ENCODE data around the gene CLPTM1L. TPM values are rescaled to one million over a fixed set of nuclear protein-coding genes. Genes with fewer than 3 reads are reported as not detected.

The CLPTM1L gene
- total and polyA plus RNA-seq, 2 donors (not counting 1 experiment from before 2014, with no cell fraction given), result 78.4 to 99.9 TPM

DNA sequence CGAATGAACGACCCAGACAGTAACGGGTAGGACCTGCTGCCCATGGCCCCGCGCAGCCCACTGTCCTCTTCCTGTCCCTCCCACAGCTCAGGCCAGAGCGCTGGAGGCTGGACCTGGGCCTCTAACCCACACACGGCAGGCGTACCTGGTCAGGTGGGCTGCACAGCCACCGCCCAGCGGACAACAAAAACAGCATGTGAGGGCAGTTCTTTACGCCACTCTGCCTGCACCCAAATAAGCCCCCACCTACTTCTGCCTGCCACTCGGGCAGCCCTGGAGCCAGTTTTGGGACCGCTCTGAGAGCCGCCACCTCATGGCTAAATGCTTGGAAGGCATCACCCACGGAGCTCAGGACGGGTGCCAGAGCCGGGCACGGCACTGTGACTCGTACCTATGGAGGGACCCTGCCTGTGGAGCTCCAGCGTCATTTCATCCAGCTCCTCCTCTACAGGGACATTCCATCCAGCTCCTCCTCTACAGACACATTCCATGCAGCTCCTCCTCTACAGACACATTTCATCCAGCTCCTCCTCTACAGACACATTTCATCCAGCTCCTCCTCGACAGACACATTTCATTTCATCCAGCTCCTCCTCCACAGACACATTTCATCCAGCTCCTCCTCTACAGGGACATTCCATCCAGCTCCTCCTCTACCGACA lies 18.9 kb downstream of the CLPTM1L start:
- H3K36me3 ChIP-seq (replicated peaks in 1 of 2; ENCODE audit: control extremely low read depth in 1 of 2, control insufficient read depth in 1 of 2, extremely low read depth in 1 of 2, insufficient read depth in 2 of 2, low read length in 1 of 2), result peaks cover 0 to 66% of the 10 kb centered on the region in 2 experiments

More for the DNA sequence above, 18.9 kb downstream of the CLPTM1L start:
- intact Hi-C loops (cut with micrococcal nuclease), result no loop called here
- Histone ChIP-seq H3K27me3 (replicated peaks in 1 of 4; ENCODE audit: control extremely low read depth in 1 of 4, control insufficient read depth in 3 of 4, insufficient read depth in 4 of 4, low read length in 3 of 4) (no peaks in the 10 kb centered on the region), H3K9me3 (ENCODE audit: control extremely low read depth in 1 of 3, control insufficient read depth in 2 of 3, insufficient read depth in 1 of 3, low read length in 2 of 3) (no peaks in the 10 kb centered on the region), H3K9ac (ENCODE audit: low read length) (no peak overlapping the region), H3K4me3 (ENCODE audit: control extremely low read depth in 1 of 5, extremely low read depth in 1 of 5, insufficient read depth in 1 of 5, low read depth in 2 of 5, low read length in 4 of 5) (no peak overlapping the region), H4K20me1 (ENCODE audit: control insufficient read depth, insufficient read depth, low read length, poor library complexity, severe bottlenecking) (peaks cover 19% of the 10 kb centered on the region), H3K4me1 (ENCODE audit: control insufficient read depth in 2 of 2, insufficient read depth in 2 of 2, low read length in 2 of 2) (no peaks in the 10 kb centered on the region), H3K79me2 (ENCODE audit: control insufficient read depth, insufficient read depth, low read length) (peaks cover 21% of the 10 kb centered on the region), H3K4me2 (replicated peaks; ENCODE audit: low read depth, low read length, poor library complexity, severe bottlenecking) (no peak overlapping the region), H3K27ac (ENCODE audit: low read length in 2 of 2) (no peak overlapping the region), H2AFZ (ENCODE audit: insufficient read depth, low read depth, low read length, poor library complexity, severe bottlenecking) (no peak overlapping the region)
- CTCF ChIA-PET, result no interaction called here
- POLR2A ChIA-PET, result no interaction called here
- WGBS (ENCODE audit: insufficient coverage), result 94% methylated on average over 22 of the region's 22 CpGs
- Mint-ChIP-seq H3K27me3 (no peaks in the 10 kb centered on the region), H3K4me1 (no peaks in the 10 kb centered on the region), H3K9me3 (ENCODE audit: insufficient read depth) (no peaks in the 10 kb centered on the region), H3K27ac (no peak overlapping the region), H3K4me3 (no peak overlapping the region)
- DNase-seq (no peak), ATAC-seq (ENCODE audit: low read depth) (no peak)
- TF ChIP-seq EZH2 (IDR thresholded peaks at IDR 0.05; ENCODE audit: borderline replicate concordance, insufficient read depth, low read depth, low read length, poor library complexity, severe bottlenecking), result no peak
- no peak for TF ChIP-seq CTCF (IDR thresholded peaks at IDR 0.05)
